ENCODE results near the gene FOXD4L5.
"Not testable (repeated sequence)": the region's sequence is repeated elsewhere in the genome, so short reads cannot be mapped to it uniquely, and the experiment has no call there.

The FOXD4L5 gene

GRCh38 chr9:65285109-65285508 is at the start of gene FOXD4L5:
TSS of gene FOXD4L5 (minus strand) at chr9:65285209. CDS start at chr9:65284377, 832 bp downstream.
- DNase-seq; intact Hi-C loops (cut with DNase I): not testable (repeated sequence)

GRCh38 chr9:65283943-65284342 is 1.1 kb downstream of the FOXD4L5 start:
- DNase-seq = peak in 3 of 10 donors; percentile 7 to 46 (median 26)
- intact Hi-C loops (cut with DNase I) = not testable (repeated sequence)

GRCh38 chr9:65282976-65283375 is 2.0 kb downstream of the FOXD4L5 start:
- DNase-seq; intact Hi-C loops (cut with DNase I): not testable (repeated sequence)
